ENCODE results near the gene RPUSD3. TPM values are rescaled to one million over a fixed set of nuclear protein-coding genes. Genes with fewer than 3 reads are reported as not detected.
"Not testable (repeated sequence)": the region's sequence is repeated elsewhere in the genome, so short reads cannot be mapped to it uniquely, and the experiment has no call there.

RPUSD3 gene, protein sequence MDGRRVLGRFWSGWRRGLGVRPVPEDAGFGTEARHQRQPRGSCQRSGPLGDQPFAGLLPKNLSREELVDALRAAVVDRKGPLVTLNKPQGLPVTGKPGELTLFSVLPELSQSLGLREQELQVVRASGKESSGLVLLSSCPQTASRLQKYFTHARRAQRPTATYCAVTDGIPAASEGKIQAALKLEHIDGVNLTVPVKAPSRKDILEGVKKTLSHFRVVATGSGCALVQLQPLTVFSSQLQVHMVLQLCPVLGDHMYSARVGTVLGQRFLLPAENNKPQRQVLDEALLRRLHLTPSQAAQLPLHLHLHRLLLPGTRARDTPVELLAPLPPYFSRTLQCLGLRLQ
- total RNA-seq (2014; rRNA removed; shearing (Covaris generic)), result 50.4 and 56.3 TPM in 2 replicates

DNA sequence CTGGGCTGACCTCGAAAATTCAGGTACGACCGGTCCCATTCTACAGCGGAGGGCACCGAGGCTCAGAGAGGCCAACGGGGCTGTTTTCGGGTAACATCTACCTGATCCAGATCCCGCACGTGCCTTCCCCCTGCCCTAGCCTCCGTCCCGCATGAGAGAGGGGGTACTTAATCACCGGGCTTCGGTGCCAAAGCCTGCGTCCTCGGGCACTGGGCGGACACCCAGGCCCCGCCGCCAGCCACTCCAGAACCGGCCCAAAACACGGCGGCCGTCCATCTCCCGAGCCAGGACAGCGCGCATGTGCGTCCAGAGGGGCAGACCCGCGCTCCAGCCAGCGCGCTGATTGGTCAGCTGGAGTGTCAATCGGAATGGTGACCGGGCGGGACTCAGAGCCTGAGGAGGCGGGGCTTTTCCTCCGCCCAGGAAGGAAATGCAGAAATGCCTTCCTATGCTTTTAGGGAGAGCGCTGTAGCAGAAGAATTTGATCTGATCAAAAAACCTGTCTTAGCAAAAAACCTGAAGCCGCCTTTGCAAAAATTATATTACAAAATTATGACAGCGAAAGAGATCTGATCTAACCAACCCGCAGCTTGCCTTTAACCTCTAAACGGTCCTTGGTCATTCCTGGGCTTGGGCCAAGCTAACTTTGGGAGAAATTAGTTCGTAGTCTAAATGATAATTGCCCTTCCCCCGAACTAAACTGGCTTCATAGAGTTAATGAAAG is at the start of gene RPUSD3:
RPUSD3 (minus strand) TSS at position 294 of the 724 bp plus-strand sequence; CDS start at position 276, 18 bp downstream.
- peak; percentile 91 for DNase-seq (ENCODE audit: low spot score)

DNA sequence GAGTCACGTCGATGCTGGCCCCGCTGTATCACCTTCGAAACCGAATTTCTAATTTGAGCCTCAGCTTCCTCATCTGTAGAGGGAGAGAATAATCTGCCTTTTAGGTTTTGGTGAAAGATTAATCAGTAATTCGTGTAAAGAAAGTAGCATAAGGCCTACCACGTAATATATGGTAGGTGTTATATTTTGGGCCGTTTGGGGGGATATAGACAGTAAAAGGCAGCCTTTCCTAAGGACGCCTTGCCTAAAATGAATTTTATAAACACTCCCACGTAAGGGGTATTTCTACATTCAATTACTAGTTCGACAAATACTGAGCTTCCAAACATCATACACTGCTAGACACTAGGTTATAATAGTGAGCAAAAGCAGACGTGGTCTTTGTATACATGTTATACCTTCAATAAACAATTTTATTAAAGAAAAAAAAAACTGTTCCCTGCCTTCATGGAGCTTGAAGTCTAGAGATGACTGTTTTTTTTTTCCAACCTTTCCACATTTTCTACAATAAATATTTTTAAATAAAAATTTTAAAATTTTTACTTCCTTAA is 47.3 kb upstream of the RPUSD3 start:
- no peak for DNase-seq (ENCODE audit: low spot score)

DNA sequence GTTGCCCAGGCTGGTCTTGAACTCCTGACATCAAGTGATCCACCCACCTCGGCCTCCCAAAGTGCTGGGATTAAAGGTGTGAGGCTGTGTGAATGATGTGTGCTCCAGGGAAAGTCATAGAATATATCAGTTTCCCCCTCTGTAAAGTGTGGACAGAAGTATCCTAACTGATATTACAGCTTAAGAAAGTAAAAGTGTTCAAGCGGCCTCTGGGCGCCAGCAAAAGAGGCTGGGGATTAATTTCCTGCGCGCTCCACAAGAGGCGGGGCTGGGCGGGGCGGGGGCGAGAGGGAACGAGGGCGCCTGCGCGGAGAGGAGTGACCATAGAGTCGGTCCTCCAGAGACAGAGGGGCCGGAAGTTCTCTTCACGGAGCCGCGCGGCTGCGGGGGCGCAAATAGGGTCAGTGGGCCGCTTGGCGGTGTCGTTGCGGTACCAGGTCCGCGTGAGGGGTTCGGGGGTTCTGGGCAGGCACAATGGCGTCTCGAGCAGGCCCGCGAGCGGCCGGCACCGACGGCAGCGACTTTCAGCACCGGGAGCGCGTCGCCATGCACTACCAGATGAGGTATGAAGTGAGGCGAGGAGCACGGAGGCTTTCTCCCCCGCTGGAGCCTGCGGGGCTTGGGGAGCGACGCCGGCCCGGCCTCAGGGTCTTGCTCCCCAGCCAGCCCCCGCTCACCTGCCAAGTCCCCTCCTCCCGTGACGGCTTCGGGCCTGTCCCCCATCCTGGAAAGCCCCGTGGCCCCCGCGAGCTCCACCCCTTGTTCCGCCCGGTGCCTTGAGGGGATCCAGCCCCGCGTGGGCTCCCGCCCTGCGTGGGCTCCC is 46.7 kb upstream of the RPUSD3 start, which contains the start of gene JAGN1:
JAGN1 (plus strand) TSS at position 362 of the 823 bp plus-strand sequence; CDS start at position 475, 113 bp downstream.
- peak; percentile 86 for DNase-seq (ENCODE audit: low spot score)

DNA sequence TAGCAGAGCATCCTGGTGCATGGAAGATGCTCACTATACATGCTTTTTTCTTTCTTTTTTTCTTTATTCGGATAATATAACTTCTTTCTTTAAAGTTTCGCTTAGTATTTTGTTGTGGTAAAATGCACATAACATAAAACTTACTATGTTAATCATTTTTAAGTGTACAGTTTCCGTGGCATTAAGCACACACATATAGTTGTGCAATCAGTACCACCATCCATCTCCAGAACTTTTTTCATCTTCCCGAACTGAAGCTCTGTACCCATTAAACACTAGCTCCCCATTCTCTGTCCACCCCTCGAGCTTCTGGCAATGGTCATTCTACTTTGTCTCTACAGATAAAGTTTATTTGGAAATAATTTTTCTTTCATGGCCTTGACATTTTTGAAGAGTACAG is 45.6 kb upstream of the RPUSD3 start:
- DNase-seq (ENCODE audit: low spot score), result no peak

DNA sequence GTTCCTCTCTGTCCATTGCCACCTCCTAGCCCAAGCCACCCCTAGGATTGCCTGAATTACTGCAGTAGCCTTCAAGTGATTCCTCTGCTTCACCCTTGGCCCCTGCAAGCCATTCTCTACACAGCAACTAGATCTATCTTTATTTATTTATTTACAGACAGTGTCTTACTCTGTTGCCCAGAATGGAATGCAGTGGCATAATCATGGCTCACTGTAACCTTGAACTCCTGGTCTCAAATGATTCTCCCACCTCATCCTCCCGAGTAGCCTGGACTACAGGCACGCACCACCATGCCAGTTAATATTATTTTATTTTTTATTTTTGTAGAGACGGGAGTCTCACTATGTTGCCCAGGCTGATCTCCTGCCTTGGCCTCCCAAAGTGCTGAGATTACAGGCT is 44.7 kb upstream of the RPUSD3 start:
- no peak for DNase-seq (ENCODE audit: low spot score)

DNA sequence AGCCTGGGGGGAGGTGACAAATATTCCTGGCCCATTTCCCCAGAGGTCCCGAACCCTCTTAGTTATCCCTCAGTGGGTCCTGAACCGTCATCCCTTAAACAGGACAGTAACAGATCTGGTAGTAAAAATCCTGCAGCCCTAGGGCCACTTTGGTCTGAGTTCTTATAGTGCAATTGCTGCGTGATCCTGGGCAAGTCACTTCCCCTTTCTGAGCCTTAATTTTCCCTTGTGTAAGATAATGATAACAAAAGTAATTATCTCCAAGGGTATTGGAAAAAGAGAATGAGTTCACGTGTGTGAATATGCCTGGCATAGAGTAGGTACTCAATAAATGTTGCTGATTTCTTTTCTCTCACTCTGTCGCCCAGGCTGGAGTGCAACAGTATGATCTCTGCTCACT is 43.7 kb upstream of the RPUSD3 start:
- DNase-seq (ENCODE audit: low spot score), result no peak

DNA sequence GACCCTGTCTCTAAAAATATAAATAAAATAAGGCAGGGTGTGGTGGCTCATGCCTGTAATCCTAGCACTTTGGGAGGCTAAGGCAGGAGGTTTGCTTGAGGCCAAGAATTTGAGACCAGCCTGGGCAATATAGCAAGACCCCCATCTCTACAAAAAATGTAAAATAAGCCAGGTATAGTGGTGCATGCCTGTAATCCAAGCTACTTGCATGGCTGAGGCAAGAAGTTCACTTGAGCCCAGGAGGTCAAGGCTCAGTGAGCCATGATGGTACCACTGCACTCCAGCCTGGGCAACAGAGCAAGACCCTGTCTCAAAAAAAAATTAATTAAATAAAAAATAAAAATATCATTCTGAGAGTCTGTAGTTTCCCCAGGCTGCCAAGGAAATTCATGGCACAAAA is 42.5 kb upstream of the RPUSD3 start:
- no peak for DNase-seq (ENCODE audit: low spot score)

DNA sequence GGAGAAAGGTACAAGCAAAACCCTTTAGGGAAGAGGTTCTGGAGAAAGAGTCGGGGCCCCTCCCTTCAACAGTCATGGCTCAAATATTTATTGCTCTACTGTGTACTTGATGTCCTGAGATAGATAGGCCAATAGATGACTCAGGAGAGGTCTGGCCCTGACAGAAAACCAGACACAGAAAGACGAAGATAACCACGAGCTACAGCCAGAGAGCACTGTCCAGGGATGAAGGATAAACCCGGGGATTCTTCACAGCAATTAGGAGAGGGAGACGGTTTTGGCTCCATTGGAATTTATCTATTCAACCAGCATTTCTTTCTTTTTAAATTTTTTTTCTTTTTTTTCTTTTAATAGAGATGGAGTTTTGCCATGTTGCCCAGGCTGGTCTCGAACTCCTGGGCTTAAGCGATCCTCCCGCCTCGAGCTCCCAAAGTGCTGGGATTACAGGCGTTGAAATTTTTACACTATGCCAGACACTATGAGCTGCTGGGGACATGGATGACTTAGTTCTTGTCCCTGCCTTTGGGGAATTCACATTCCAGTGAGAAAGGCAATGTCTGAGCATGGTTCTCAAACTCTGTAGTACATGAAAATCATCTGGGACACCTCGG is 40.9 kb upstream of the RPUSD3 start:
- peak; percentile 93 for DNase-seq (ENCODE audit: low spot score)

DNA sequence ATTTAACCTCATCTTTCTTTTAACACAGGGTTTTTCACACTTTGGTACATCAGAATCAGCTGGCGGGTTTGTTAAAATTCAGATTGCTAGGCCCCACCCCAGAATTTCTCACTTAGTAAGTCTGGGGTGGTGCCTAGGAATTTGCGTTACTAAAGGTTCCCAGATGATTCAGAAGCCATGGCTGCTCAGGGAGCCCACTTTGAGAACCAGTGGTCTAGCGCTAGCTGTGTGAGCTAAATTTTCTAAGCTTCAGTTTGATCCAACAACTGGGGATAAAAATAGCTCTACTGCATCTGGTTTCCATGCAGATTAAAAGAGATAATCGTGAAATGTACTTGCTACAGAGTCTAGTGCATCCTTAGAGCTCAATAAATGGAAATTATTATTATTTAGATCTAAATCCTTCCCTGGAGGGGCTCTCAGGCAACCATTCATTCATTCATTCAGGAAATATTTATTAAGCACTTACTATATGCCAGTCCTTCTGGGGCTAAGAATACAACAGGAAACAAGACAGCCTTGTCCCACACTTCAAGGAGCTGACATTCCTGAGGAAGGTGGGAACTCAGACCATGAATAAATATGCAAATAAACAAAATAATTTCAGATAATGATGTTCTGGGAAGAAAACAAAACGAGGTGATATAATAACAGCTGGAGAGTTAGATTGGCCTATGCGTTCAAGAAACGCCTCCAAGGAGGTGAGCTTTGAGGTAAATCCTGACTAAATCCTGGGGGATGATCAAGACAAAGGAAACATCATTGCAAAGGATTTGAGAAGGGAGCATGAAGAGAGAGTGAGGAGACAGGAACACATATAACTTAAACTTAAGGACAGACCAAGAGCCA is 40.1 kb upstream of the RPUSD3 start:
- DNase-seq (ENCODE audit: low spot score), result peak; percentile 45

DNA sequence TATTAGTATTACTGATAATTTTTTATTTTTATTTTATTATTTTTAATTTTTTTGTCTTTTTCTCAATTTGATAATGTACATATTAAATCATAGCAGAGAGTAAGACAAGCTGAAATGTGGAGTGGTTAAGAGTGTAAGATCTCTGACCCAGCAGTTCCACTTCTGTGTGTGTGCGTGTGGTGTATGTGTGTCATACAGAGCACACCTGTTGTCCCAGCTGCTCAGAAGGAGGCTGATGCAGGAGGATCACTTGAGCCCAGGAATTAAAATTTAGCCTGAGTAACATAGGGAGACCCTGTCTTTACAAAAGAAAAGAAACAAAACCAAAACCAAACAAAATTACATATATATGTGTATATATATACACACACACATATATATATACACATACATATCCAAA is 37.6 kb upstream of the RPUSD3 start:
- no peak for DNase-seq (ENCODE audit: low spot score)

DNA sequence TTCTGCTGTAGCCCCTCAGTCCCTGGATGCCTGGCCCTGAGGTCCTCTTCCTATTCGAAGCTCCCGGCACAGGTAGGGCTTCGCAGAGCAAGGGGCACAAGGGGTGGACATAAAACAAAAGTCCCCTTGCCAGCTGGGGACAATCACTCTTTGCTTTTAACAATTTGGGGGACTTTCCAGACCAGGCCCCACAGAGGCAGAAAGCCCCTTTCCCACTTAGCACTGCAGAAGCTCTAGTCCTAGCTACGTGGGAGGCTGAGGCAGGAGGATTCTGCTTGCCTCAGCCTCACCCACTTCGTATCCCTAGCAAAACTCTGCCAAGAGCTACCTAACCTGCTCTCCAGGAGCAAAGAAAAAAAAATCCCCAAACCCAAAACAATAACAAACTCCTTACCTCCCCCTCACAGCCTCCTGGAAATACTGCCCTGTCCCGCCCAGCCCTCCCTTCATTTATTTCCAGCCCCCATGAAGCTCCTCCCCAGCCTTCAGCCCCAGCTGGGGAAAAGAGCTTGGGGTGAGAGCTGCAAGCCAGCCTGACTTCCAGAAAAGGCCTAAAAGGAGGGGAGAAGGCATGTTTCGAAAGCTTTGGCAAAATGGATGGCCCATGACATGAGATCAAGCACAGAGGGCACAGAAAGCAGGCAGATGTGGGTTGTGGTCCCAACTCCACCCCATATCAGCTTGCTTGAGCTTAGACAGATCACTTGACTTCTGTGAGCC is 36.2 kb upstream of the RPUSD3 start, which contains the start of gene CIDEC:
CIDEC (minus strand) TSS at position 424 of the 720 bp plus-strand sequence. CDS start 1,767 bp downstream, outside the sequence.
- no peak for DNase-seq (ENCODE audit: low spot score)

DNA sequence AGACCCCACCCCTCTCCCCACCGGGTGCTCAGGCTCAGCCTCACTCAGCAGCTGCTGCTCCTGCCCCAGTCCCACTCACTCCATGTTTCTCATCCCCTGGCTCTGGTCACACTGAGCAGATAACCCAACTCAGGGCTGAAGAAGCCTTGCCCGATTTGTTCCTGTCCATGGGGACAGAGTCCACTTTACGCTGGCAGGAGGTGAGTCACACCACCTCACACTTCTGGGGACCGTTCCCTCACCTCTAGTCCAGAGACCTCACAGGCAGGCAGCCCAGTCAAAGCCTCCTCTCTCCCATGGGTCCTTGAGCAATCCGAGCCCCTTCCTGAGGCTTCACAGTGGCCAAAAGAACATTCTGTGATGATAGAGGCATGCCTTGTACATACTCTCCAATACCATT is 34.9 kb upstream of the RPUSD3 start:
- no peak for DNase-seq (ENCODE audit: low spot score)

DNA sequence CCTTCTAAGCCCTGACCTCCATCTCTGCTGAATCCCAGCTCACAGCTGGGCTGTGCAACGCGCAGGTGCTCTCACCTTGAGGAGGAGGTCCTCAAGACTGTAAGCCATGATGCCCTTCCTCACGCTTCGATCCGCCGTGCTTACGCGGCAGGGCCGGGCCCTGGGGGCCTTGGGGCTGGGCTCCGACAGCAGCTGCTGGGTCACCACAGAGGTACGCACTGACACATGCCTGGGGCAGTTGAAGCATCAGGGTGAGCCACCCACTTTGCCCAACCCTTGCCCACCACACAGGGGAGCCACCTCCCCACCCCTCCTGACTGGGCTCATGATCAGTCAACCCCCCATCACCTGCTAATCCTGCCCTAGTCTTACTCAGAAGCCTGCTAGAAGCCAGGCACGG is 33.2 kb upstream of the RPUSD3 start:
- DNase-seq (ENCODE audit: low spot score), result no peak

DNA sequence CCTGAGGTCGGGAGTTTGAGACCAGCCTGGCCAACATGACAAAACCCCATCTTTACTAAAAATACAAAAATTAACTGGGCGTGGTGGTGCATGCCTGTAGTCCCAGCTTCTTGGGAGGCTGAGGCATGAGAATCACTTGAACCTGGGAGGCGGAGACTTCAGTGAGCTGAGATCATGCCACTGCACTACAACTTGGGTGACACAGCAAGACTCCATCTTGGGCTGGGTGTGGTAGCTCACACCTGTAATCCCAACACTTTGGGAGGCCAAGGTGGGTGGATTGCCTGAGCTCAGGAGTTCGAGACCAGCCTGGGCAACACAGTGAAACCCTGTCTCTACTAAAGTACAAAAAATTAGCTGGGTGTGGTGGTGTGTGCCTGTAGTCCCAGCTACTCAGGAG is 32.4 kb upstream of the RPUSD3 start:
- not testable (repeated sequence) for DNase-seq (ENCODE audit: low spot score)

DNA sequence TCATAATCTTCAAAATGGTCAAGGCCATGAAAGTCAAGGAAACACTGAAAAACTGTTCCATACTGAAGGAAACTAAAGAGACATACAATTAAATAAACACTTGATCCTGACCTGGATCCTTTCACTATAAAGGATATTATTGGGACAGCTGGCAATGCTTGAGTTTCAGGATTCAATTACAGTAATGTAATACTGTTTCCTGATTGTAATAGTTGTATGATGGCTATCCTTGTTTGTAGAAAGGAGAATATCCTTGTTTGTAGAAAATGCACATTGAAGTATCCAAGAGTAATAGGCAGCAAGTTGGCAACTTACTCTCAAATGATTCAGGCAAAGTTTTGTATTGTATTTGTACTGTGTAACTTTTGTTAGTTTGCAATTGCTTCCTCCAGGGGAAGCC is 31.6 kb upstream of the RPUSD3 start:
- DNase-seq (ENCODE audit: low spot score), result no peak

DNA sequence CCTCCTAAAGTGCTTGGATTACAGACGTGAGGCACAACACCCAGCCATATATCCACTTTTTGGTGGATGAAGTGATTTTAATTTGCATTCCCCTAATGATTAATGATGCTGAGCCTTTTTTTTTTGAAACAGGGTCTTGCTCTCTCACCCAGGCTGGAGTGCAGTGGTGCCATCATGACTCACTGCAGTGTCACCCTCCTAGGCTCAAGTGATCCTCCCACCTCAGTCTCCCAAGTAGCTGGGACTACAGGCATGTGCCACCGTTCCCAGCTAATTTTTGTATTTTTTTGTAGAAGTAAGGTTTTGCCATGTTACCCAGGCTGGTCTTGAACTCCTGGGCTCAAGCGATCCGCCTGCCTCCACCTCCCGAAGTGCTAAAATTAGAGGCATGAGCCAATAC is 28.3 kb upstream of the RPUSD3 start:
- not testable (repeated sequence) for DNase-seq (ENCODE audit: low spot score)

DNA sequence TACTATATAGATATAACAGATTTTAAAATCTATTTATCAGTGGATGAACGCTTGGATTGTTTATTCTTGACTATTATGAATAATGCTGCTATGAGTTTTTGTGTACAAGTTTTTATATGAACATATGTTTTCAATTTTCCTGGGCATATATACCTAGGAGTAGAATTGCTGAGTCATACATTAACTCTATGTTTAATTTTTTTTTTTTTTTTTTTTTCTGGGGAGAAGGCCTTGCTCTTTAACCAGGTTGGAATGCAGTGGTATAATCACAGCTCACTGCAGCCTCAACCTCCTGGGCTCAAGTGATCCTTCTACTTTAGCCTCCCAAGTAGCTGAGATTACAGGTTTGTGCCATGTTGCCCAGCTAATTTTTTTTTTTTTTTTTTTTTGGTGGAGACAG is 27.2 kb upstream of the RPUSD3 start:
- DNase-seq (ENCODE audit: low spot score), result peak; percentile 51

DNA sequence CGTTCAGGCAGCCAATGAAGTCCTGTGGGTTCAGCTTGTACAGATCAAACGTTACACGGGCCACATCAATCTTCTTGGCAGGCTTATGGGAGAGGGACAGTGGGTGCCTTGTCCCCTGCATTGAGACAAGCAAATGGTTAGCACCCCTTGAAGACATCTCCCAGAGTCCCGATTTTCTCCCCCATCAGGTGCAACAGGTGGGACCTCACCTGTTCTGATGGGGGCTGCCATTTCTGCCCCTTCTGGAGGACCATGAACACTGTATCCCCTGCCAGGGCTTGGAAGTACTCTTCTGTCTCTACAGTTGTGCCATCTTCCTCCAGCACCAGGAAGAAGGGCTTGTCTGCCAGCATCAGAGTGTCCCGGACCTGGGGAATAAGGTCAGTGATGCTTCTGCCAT is 26.1 kb upstream of the RPUSD3 start:
- no peak for DNase-seq (ENCODE audit: low spot score)

DNA sequence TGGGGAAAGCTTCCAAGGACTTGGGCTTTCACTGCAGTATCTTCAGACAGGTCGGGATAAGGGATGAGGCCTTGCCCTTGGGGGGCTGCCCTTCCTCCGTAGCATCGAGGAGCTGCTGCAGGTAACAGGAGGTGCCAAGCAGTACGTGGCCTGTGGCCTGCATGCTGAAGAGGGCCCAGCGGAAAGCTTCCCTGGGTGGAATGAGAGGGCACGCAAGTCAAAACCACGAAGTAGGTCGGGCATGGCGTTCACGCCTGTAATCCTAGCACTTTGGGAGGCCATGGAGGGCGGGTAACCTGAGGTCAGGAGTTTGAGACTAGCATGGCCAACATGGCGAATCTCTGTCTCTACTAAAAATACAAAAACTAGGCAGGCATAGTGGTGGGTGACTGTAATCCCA is 23.3 kb upstream of the RPUSD3 start:
- DNase-seq (ENCODE audit: low spot score), result no peak

DNA sequence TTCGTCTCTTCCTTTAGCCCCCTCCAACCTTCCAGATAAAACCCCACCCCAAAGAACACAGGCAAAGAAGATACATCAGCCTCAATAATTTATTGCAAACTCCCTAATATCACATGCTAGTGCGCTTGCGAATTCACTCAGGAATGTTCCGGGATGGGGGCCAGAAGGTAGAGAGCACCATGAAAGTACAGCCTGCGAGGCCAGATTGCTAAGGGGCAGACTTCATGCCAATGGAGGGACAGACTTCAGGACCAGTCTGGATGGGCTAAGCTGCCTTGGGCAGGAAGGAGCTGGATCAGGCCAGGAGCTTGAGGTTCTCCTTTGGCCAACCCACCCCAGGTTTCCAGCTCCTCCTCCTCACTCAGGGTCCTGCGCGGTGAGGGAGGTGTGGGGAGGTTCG is 22.8 kb upstream of the RPUSD3 start:
- DNase-seq (ENCODE audit: low spot score), result no peak
